Retinal pigment epithelial cell (primary cell): Measurements from ENCODE around the gene ARHGAP12.

ENCODE experiments used
- DNase-seq: peaks from one replicate; pipeline ENCODE4 v3.0.0-alpha.2; 2010; ENCODE audit warnings: low read depth
- H3K4me3 ChIP-seq: 2 replicates; pipeline ENCODE4 v1.5.1; 2011; ENCODE audit warnings: mild to moderate bottlenecking, low read length, control low read depth, moderate library complexity
- CTCF ChIP-seq: conservative IDR thresholded peaks from 2 replicates; pipeline ENCODE4 v1.5.1; 2011; ENCODE audit warnings: low read depth, low read length, control low read depth, inconsistent platforms

The ARHGAP12 gene

GRCh38 chr10:31954410-31955191 lies 26.0 kb upstream of the ARHGAP12 start:
- no peak overlapping the region for H3K4me3 ChIP-seq
- DNase-seq, result no peak
- TF ChIP-seq CTCF, result no peak

GRCh38 chr10:31953480-31953879 lies 24.8 kb upstream of the ARHGAP12 start:
- no peak for DNase-seq
- TF ChIP-seq CTCF, result no peak
- H3K4me3 ChIP-seq, result no peak overlapping the region

GRCh38 chr10:31953080-31953479 lies 24.4 kb upstream of the ARHGAP12 start:
- TF ChIP-seq CTCF, result no peak
- DNase-seq, result no peak
- H3K4me3 ChIP-seq, result no peak overlapping the region

- no peak for DNase-seq
- no peak overlapping the region for H3K4me3 ChIP-seq
- TF ChIP-seq CTCF, result no peak
Measured at GRCh38 chr10:31952066-31952465, 23.4 kb upstream of the ARHGAP12 start.

GRCh38 chr10:31949266-31949665 lies 20.6 kb upstream of the ARHGAP12 start:
- DNase-seq, result no peak
- TF ChIP-seq CTCF, result no peak

GRCh38 chr10:31948021-31948420 lies 19.4 kb upstream of the ARHGAP12 start:
- TF ChIP-seq CTCF, result no peak
- no peak for DNase-seq
- H3K4me3 ChIP-seq, result no peak overlapping the region

More at GRCh38 chr10:31949266-31949665, 20.6 kb upstream of the ARHGAP12 start:
- H3K4me3 ChIP-seq, result no peak overlapping the region
